Measurements from ENCODE around the gene CDC73. TPM values are rescaled to one million over a fixed set of nuclear protein-coding genes. Genes with fewer than 3 reads are reported as not detected.
A peak's percentile ranks its signal among the peaks of the same experiment; 100 is the strongest.

Gene CDC73
- total RNA-seq, result 10 to 100 TPM; 65.4 to 66.5 TPM
- polyA plus RNA-seq (2013, experiment 1 of 2), result 23.7 TPM
- 32.0 TPM for polyA plus RNA-seq (2013, experiment 2 of 2)
- 45.4 to 137 (median 79.9) reads per million in 172 experiments for total RNA-seq

DNA sequence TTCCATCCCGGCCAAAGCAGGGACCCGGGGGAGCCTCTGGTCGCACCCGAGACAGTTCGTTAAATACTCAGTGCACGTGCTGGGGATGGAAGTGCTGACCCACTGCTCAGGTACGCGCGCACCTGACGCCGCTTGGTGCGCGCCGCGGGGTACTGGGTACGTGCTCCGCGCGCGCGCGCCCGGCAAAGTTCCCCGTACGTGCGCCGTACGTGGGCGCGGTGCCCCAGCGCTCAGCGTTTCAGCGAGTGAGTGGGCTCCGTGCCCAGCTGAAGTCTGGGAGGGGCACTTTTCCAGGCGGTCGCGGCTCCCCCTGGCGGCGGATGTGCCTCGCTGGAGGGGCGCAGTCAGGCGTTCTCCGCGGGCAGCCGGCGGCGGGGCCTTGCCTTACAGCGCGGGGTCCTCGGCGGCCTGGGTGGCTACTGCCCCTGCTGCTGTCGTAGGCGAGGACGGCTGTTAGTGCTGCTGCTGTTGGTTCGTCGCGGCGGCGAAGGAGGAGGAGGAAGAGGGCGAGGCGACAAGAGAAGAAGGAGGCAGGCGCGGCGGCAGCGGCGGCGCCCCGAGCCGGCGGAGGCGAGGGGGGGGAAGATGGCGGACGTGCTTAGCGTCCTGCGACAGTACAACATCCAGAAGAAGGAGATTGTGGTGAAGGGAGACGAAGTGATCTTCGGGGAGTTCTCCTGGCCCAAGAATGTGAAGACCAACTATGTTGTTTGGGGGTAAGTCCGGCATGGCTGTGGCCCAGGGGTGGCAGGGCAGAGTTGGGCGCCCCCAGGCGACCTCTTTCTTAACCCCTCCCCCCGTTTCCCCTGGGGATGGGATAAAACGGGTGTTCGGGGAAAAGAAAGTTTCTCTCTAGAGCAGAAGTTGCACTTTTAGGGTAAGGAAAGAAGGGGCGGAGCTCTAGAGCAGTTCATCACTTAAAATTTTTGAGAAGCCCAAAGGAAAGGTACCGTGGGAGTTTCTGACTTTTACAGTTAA lies at the start of gene CDC73:
Gene CDC73, plus strand, starts transcription at position 416 of the 978 bp plus-strand sequence. Its CDS starts 170 bp downstream, at position 586.
- peaks cover 54% of the 10 kb centered on the region for H3K4me1 Mint-ChIP-seq (ENCODE audit: low read depth)

GRCh38 chr1:193077991-193078390 lies 43.8 kb upstream of the CDC73 start:
- intact Hi-C loops (cut with DNase I, micrococcal nuclease), result no loop called here
- Mint-ChIP-seq H3K27ac (no peak overlapping the region), H3K9me3 (no peaks in the 10 kb centered on the region), H3K27me3 (no peaks in the 10 kb centered on the region), H3K4me1 (ENCODE audit: low read depth) (peaks cover 8% of the 10 kb centered on the region), H3K4me3 (no peak overlapping the region), H3K36me3 (ENCODE audit: low read depth) (peaks cover 72% of the 10 kb centered on the region)
- no peak overlapping the region for H3K4me3 ChIP-seq (ENCODE audit: low read length)
- DNase-seq (no peak), ATAC-seq (ENCODE audit: poor library complexity) (no peak)
- H3K27me3 ChIP-seq (ENCODE audit: control insufficient read depth in 1 of 2, insufficient read depth in 2 of 2, low read length in 2 of 2), result no peaks in the 10 kb centered on the region
- no peak overlapping the region for H3K27ac ChIP-seq (ENCODE audit: low read depth in 1 of 2, low read length in 2 of 2)
- CTCF ChIA-PET, result interaction anchor here (0.5 to 1.1 kb wide), 2 partner anchors 44 to 533 kb away, joined by 3 to 5 read pairs; partner anchors contain the start of gene CDC73
- no peaks in the 10 kb centered on the region for H3K4me1 ChIP-seq (ENCODE audit: insufficient read depth, low read length)
- TF ChIP-seq, protein P1, sequence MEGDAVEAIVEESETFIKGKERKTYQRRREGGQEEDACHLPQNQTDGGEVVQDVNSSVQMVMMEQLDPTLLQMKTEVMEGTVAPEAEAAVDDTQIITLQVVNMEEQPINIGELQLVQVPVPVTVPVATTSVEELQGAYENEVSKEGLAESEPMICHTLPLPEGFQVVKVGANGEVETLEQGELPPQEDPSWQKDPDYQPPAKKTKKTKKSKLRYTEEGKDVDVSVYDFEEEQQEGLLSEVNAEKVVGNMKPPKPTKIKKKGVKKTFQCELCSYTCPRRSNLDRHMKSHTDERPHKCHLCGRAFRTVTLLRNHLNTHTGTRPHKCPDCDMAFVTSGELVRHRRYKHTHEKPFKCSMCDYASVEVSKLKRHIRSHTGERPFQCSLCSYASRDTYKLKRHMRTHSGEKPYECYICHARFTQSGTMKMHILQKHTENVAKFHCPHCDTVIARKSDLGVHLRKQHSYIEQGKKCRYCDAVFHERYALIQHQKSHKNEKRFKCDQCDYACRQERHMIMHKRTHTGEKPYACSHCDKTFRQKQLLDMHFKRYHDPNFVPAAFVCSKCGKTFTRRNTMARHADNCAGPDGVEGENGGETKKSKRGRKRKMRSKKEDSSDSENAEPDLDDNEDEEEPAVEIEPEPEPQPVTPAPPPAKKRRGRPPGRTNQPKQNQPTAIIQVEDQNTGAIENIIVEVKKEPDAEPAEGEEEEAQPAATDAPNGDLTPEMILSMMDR (IDR thresholded peaks at IDR 0.05), result no peak
- POLR2A ChIA-PET, result no interaction called here
- peaks cover 69% of the 10 kb centered on the region for H3K36me3 ChIP-seq (ENCODE audit: insufficient read depth, low read length)
- no peaks in the 10 kb centered on the region for H3K9me3 ChIP-seq (ENCODE audit: control insufficient read depth in 1 of 2, insufficient read depth in 1 of 2, low read length in 2 of 2)

More for the DNA sequence above, at the start of gene CDC73:
- Mint-ChIP-seq H3K27ac (peak within 1 kb of the TSS; percentile 97), H3K27me3 (no peaks in the 10 kb centered on the region), H3K4me3 (peak within 1 kb of the TSS; percentile 97), H3K36me3 (ENCODE audit: low read depth) (peaks cover 40% of the 10 kb centered on the region), H3K9me3 (no peaks in the 10 kb centered on the region)
- ChIA-PET CTCF (interaction anchor here (0.6 to 2.6 kb wide), 25 partner anchors 9 to 316 kb away, joined by 3 to 15 read pairs (median 4); partner anchors contain the start of genes GLRX2, RGS2, RO60 and UCHL5), POLR2A (interaction anchor here (0.6 to 3.7 kb wide), 10 partner anchors 10 to 318 kb away, joined by 3 to 52 read pairs (median 4); partner anchors contain the start of genes B3GALT2, GLRX2, RGS2 and RO60)
- no peaks in the 10 kb centered on the region for H3K27me3 ChIP-seq (ENCODE audit: control insufficient read depth in 1 of 2, insufficient read depth in 2 of 2, low read length in 2 of 2)
- TF ChIP-seq, protein P1 (IDR thresholded peaks at IDR 0.05), result peak; percentile 94
- H3K9me3 ChIP-seq (ENCODE audit: control insufficient read depth in 1 of 2, insufficient read depth in 1 of 2, low read length in 2 of 2), result no peaks in the 10 kb centered on the region
- peak within 1 kb of the TSS; percentile 91 to 94 for H3K27ac ChIP-seq (ENCODE audit: low read depth in 1 of 2, low read length in 2 of 2)
- intact Hi-C loops (cut with DNase I, micrococcal nuclease), result loop anchor here (1.0 to 10.0 kb wide), 10 partner anchors 15 to 648 kb away; partner anchors contain the start of genes GLRX2 (in 2 of the 2), RGS1 (in 1 of the 2), RGS2 (in 1 of the 2) and RO60 (in 1 of the 2)
- peak; percentile 97 to 100 (median 99) for DNase-seq
- peaks cover 27% of the 10 kb centered on the region for H3K4me1 ChIP-seq (ENCODE audit: insufficient read depth, low read length)
- H3K36me3 ChIP-seq (ENCODE audit: insufficient read depth, low read length), result peaks cover 24% of the 10 kb centered on the region
- peak within 1 kb of the TSS; percentile 96 for H3K4me3 ChIP-seq (ENCODE audit: low read length)
- ATAC-seq (ENCODE audit: poor library complexity), result peak; percentile 92

DNA sequence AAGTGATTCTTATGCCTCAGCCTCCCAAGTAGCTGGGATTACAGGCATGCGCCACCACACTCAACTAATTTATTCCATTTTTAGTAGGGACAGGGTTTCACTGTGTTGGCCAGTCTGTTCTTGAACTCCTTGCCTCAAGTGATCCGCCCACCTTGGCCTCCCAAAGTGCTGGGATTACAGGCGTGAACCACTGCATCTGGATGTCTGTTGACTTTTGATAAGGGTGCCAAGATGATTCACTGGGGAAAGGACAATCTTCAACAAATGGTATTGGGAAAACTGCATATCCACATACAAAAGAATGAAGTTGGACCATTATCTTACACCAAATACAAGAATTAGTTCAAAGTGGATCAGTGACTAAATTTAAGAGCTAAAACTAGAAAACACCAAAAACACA lies 42.6 kb upstream of the CDC73 start:
- no peaks in the 10 kb centered on the region for H3K9me3 Mint-ChIP-seq
- peaks cover 75% of the 10 kb centered on the region for H3K36me3 ChIP-seq (ENCODE audit: insufficient read depth, low read length)
- H3K4me3 Mint-ChIP-seq, result no peak overlapping the region
- H3K4me1 ChIP-seq (ENCODE audit: insufficient read depth, low read length), result no peaks in the 10 kb centered on the region
- ATAC-seq (ENCODE audit: poor library complexity) (no peak), DNase-seq (no peak)
- no peaks in the 10 kb centered on the region for H3K27me3 Mint-ChIP-seq
- TF ChIP-seq, protein P1 (IDR thresholded peaks at IDR 0.05), result no peak
- no peaks in the 10 kb centered on the region for H3K9me3 ChIP-seq (ENCODE audit: control insufficient read depth in 1 of 2, insufficient read depth in 1 of 2, low read length in 2 of 2)
- H3K4me3 ChIP-seq (ENCODE audit: low read length), result no peak overlapping the region
- ChIA-PET CTCF (interaction anchor here (1.1 kb wide), 1 partner anchor 43 kb away, joined by 3 read pairs; the partner anchor contains the start of gene CDC73), POLR2A (no interaction called here)
- H3K36me3 Mint-ChIP-seq (ENCODE audit: low read depth), result peaks cover 79% of the 10 kb centered on the region
- peaks cover 8% of the 10 kb centered on the region for H3K4me1 Mint-ChIP-seq (ENCODE audit: low read depth)
- peak overlapping the region; percentile 27 for H3K27ac Mint-ChIP-seq
- intact Hi-C loops (cut with DNase I, micrococcal nuclease), result no loop called here
- H3K27me3 ChIP-seq (ENCODE audit: control insufficient read depth in 1 of 2, insufficient read depth in 2 of 2, low read length in 2 of 2), result no peaks in the 10 kb centered on the region
- no peak overlapping the region for H3K27ac ChIP-seq (ENCODE audit: low read depth in 1 of 2, low read length in 2 of 2)
